ENCODE results near the gene STAG2.

STAG2 gene

DNA sequence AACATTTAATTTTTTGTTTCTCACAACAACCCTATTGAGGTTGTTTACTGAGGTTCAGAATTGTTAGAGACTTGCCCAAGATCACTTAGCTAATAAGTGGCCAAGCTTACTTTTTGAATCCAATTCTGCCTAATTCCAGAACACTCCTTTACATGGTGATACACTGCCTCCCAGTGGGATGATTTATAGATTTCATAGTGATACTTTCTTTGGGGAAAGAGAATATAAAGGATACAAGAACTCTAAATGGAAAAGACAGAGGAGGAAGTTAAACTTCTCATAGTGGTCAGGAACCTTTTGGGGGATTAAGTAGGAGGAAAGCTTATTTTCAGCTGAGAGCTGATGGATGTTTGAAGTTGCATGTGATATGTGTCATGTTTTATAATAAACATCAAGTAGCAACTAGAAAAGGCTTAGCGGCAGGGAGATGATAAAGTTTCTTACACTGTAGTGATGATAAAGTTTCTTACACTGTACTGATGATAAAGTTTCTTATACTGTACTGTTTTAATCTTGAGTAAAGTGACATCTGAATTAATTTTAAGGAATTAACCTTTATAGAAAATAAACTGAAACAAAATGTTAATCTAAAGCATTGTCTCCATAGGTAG, 15.3 kb downstream of the STAG2 start:
- DNase-seq, result no peak

GRCh38 chrX:123983240-123983639, 21.7 kb downstream of the STAG2 start:
- DNase-seq, result peak; percentile 4

DNA sequence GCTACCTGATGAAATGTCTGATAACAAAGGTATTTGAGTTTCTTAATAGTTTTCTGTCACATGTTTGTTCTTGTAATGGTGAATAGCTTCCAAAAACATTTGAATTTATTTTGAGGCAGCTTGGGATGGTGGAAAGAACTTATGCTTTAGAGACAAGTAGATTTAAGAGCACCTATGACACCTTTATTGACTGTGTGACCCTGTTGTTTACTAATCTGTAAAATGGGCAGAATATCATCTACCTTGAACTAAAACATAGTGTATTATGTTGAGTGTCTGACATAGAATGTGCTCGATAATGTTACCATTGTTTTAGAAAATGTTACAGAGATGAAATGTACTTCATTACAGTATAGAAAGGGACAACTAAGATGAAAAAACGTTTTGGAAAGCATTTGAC, 24.9 kb downstream of the STAG2 start:
- DNase-seq, result no peak

- DNase-seq, result no peak
Measured at GRCh38 chrX:123988423-123989111, 27.1 kb downstream of the STAG2 start.

- DNase-seq, result no peak
Measured at GRCh38 chrX:123989235-123989634, 27.7 kb downstream of the STAG2 start.

- DNase-seq, result no peak
Measured at GRCh38 chrX:123990169-123990568, 28.7 kb downstream of the STAG2 start.

GRCh38 chrX:123990602-123991001, 29.1 kb downstream of the STAG2 start:
- no peak for DNase-seq

GRCh38 chrX:123993326-123993725, 31.8 kb downstream of the STAG2 start:
- DNase-seq, result no peak

GRCh38 chrX:123993904-123994635, 32.6 kb downstream of the STAG2 start:
- DNase-seq, result no peak

DNA sequence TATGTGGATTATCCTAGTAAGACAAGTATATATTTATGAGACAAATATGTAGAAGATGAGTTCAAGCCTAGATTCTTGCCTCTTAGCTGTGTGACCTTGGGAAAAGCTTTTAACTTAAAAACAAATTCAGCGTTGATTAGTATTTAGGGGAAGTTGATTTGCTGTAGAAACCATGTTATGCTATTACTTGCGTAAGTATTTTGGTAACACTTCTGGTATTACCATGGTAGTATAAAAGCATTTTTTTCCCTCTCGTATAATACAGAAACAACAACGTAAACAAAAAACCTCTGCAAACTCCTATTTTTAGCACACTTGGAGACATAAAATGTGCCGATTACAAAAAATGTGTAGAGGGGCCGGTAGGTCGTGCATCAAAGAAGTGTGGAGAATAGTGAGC, 33.2 kb downstream of the STAG2 start:
- DNase-seq, result no peak

- no peak for DNase-seq
Measured at GRCh38 chrX:124001581-124001980, 40.1 kb downstream of the STAG2 start.

DNA sequence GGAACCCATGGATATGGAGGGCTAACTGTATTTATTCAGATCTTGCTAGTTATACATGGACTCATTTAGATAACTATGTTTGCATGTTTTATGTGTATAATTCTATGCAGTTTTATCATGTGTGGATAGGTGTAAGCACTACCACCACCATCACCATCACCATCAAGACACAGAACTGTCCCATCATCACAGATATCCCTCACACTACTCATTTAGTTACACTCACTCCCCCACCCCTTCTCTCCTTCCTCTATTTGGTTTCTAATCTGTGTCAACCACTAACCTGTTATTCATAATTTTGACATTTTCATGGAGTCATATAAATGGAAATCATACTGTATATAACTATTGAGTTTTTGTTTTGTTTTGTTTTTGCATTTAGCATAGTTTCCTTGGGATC, 43.7 kb downstream of the STAG2 start:
- no peak for DNase-seq

- no peak for DNase-seq
Measured at GRCh38 chrX:124010157-124010556, 48.7 kb downstream of the STAG2 start.

DNA sequence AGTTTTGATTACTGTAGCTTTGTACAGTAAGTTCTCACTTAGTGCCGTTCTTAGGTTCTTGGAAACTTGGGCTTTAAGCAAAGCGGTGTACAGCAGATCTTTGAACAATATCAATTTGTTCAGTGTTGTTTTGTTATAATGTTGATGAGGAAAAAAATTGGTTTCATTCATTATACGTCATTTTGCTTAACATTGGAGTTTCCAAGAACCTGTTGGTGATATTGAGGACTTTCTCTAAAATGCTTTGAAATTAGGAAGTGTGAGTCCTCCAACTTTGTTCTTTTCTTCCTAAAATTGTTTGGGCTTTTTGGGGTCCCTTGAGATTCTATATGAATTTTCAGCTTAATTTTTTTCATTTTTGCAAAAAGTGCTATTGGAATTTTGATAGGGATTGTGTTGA, 49.1 kb downstream of the STAG2 start:
- no peak for DNase-seq

GRCh38 chrX:124015721-124016120, 54.2 kb downstream of the STAG2 start:
- DNase-seq, result no peak

- no peak for DNase-seq
Measured at GRCh38 chrX:124016825-124017224, 55.3 kb downstream of the STAG2 start.

DNA sequence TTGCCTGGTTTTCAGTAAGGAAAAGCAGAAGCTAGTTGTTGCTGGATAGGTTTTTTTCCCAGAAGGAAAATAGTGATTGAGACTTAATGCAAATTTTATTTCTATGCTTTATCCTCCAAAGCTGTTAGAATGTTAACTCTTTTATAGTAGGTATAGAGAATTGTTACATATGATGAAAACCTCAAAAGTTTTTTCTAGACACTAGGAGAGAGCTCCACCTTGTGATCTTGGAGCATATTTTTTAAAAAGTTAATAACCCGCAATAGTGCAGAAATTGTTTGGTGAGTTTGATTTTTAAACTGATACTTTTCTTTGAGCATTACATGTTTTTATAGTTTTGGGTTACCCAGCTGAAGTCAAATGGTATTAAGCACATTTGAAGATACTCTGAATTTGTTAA, 56.5 kb downstream of the STAG2 start:
- DNase-seq, result no peak

DNA sequence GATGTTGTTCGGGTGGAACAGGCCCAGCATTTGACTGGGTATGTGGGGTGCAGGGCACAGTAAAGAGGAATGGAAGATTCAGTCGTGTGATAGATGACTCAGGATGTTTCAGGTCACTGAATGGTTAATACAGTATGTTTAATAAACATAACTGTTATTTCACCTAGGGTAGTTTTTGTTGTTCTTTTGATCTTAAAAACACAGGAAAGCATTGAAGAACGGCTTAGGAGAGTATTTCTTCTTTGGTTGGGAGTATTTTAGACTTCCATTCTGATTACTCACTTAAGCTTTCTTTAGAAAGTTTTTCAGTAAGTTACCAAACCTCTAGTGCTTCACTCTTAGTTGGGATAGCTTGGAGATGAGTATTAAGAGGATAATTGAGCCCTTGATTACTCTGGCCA, 62.3 kb downstream of the STAG2 start:
- no peak for DNase-seq

DNA sequence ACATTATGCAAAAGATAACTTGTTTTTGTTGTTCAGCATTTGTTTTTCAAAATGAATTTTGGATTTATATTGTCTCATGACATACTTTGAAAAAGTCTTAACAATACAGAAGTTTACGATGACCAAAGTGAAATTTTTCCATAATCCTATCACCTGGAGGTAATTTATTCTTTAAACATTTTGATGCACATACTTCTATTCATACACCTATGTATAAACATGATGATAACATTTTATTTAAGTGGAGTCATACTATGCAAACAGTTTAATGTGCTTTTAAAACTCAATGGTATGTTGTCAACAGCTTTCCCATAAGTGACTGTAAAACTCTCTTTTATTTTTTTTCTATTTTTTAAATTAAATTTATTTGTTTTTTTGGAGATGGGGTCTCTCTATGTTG, 65.0 kb downstream of the STAG2 start:
- no peak for DNase-seq

GRCh38 chrX:124028182-124028581, 66.7 kb downstream of the STAG2 start:
- DNase-seq, result no peak

GRCh38 chrX:124030520-124030919, 69.0 kb downstream of the STAG2 start:
- DNase-seq, result no peak

DNA sequence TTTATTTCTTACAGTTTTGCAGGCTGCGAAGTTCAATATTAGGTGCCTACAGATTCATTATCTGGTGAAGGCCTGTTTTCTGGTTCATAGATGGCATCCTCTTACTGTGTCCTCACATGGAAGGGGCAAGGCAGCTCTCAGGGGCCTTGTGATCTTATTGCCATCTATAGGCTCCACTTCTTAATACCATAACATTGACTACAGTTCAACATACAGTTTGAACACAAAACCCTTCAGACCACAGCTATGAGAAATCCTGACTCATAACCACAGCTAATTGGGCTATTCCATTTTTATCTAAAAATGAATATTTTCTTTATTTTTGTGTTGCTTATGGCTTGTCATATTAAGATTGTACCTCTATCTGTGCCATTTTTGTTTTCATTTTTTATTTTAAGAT, 72.3 kb downstream of the STAG2 start:
- DNase-seq, result no peak

DNA sequence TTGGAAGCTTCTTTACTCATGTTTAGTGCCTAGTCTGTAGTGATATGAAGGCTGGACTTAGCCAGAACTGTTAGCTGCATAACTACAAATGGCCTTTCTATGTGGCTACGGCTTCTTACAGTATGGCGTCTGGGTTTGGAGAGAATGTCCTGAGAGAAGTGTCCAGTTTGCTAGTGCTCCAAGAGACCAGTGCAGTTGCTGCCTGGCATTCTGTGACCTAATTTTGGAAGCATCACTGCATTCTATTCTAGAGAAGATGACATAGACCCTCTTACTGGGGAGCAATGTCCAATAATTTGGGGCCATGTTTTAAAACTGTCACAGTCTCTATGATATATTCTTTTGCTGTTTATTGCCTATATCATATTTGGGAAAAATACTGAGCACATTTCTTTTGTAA, 74.2 kb downstream of the STAG2 start:
- no peak for DNase-seq

GRCh38 chrX:124042042-124042441, 80.5 kb downstream of the STAG2 start:
- no peak for DNase-seq
